Activated CD4-positive, alpha-beta T cell treated with anti-CD3 and anti-CD28 coated beads for 36 hours (primary cell): ENCODE results near the gene STK4. TPM values are rescaled to one million over a fixed set of nuclear protein-coding genes. Genes with fewer than 3 reads are reported as not detected.

Experiments
- ATAC-seq: fragments of 200-7000 bp; cut with Tn5 transposase; one replicate; pipeline ENCODE4 v1.10.0; 2021; ENCODE audit warnings: mild to moderate bottlenecking, moderate library complexity
- CTCF ChIA-PET: fragments of 350-600 bp; sonication (Branson Sonifier 250); formaldehyde crosslinking; loops from one replicate; lab custom pipeline; 2021; ENCODE audit warnings: antibody characterized with exemption; lab: Charles Lee
- POLR2A ChIA-PET: fragments of 350-600 bp; sonication (Branson Sonifier 250); formaldehyde crosslinking; loops from one replicate; lab custom pipeline; 2021; ENCODE audit warnings: antibody characterized with exemption, inconsistent platforms; lab: Charles Lee
- DNase-seq: peaks from one replicate; pipeline ENCODE4 v3.0.0-alpha.2; 2020
- H3K27ac Mint-ChIP-seq: one replicate; pipeline ENCODE4 v1.8.0; 2021; ENCODE audit warnings: mixed read lengths
- H3K27me3 Mint-ChIP-seq: one replicate; pipeline ENCODE4 v1.8.0; 2021; ENCODE audit warnings: mixed read lengths
- H3K36me3 Mint-ChIP-seq: one replicate; pipeline ENCODE4 v1.8.0; 2021; ENCODE audit warnings: low read depth, mixed read lengths
- H3K4me1 Mint-ChIP-seq: one replicate; pipeline ENCODE4 v1.8.0; 2021; ENCODE audit warnings: mixed read lengths
- H3K4me3 Mint-ChIP-seq: one replicate; pipeline ENCODE4 v1.8.0; 2021; ENCODE audit warnings: mild to moderate bottlenecking, moderate library complexity, mixed read lengths
- H3K9me3 Mint-ChIP-seq: one replicate; pipeline ENCODE4 v1.8.0; 2021; ENCODE audit warnings: low read depth, mixed read lengths
- intact Hi-C, 2 experiments: fragments of 100-400 bp; cut with DNase I in 1 of 2; cut with micrococcal nuclease in 1 of 2; formaldehyde crosslinking; loops; one replicate each; pipeline versions ENCODE4 v1.14.2 to v1.15.1; 2022 to 2024; cut with DNase I, micrococcal nuclease
- total RNA-seq, 2 experiments: library from RNA; stranded (reverse); gene quantifications; one replicate each; pipeline ENCODE4 v1.2.3, GENCODE V29; 2021

Gene STK4
- total RNA-seq, 2 experiments from 2014 or later, result 156 to 164 TPM

GRCh38 chr20:45094201-45094600 is 127.9 kb downstream of the STK4 start:
- POLR2A ChIA-PET, result interaction anchor here (0.5 kb wide), 1 partner anchor 123 kb away, joined by 3 read pairs; no protein-coding TSS in a partner anchor

GRCh38 chr20:45094864-45095574 is 128.7 kb downstream of the STK4 start:
- peaks cover 2% of the 10 kb centered on the region for H3K36me3 Mint-ChIP-seq
- H3K4me3 Mint-ChIP-seq, result no peak overlapping the region
- H3K27ac Mint-ChIP-seq, result no peak overlapping the region
- ChIA-PET CTCF (interaction anchor here (0.5 to 7.8 kb wide), 34 partner anchors 10 to 412 kb away, joined by 3 to 136 read pairs (median 10); partner anchors contain the start of genes PABPC1L and PIGT), POLR2A (interaction anchor here (0.6 to 1.9 kb wide), 4 partner anchors 46 to 137 kb away, joined by 3 to 8 read pairs (median 5); no protein-coding TSS in a partner anchor)
- no peak for DNase-seq
- peaks cover 7% of the 10 kb centered on the region for H3K4me1 Mint-ChIP-seq
- H3K27me3 Mint-ChIP-seq, result peaks cover 24% of the 10 kb centered on the region
- no peaks in the 10 kb centered on the region for H3K9me3 Mint-ChIP-seq
- intact Hi-C loops, result loop anchor here (1.0 to 10.0 kb wide), 7 partner anchors 51 to 410 kb away; partner anchors contain the start of genes KCNK15 (in 1 of the 2) and STK4 (in 1 of the 2)
- ATAC-seq, result no peak

More at GRCh38 chr20:45094201-45094600, 127.9 kb downstream of the STK4 start:
- Mint-ChIP-seq H3K4me3 (no peak overlapping the region), H3K27me3 (peaks cover 17% of the 10 kb centered on the region), H3K9me3 (no peaks in the 10 kb centered on the region), H3K36me3 (peaks cover 2% of the 10 kb centered on the region), H3K4me1 (peaks cover 7% of the 10 kb centered on the region), H3K27ac (no peak overlapping the region)
- DNase-seq, result no peak
- no peak for ATAC-seq
- CTCF ChIA-PET, result interaction anchor here (0.6 to 7.8 kb wide), 9 partner anchors 15 to 177 kb away, joined by 3 to 136 read pairs (median 23); no protein-coding TSS in a partner anchor
- intact Hi-C loops, result loop anchor here in 1 of 2 experiments (10.0 kb wide), 1 partner anchor 409 kb away; no protein-coding TSS in a partner anchor

- Mint-ChIP-seq H3K27me3 (peaks cover 30% of the 10 kb centered on the region), H3K27ac (no peak overlapping the region), H3K4me1 (peaks cover 11% of the 10 kb centered on the region), H3K36me3 (peaks cover 2% of the 10 kb centered on the region), H3K9me3 (no peaks in the 10 kb centered on the region), H3K4me3 (no peak overlapping the region)
- intact Hi-C loops, result loop anchor here (1.0 to 10.0 kb wide), 8 partner anchors 52 to 411 kb away; partner anchors contain the start of genes KCNK15 (in 1 of the 2) and STK4 (in 1 of the 2)
- DNase-seq (peak; percentile 76), ATAC-seq (peak; percentile 44)
- ChIA-PET CTCF (interaction anchor here (0.6 to 7.8 kb wide), 40 partner anchors 10 to 413 kb away, joined by 3 to 136 read pairs (median 5); partner anchors contain the start of genes PABPC1L and PIGT), POLR2A (interaction anchor here (0.7 to 1.9 kb wide), 3 partner anchors 46 to 138 kb away, joined by 3 to 7 read pairs (median 3); no protein-coding TSS in a partner anchor)
Measured at GRCh38 chr20:45095805-45096238, 129.5 kb downstream of the STK4 start.

DNA sequence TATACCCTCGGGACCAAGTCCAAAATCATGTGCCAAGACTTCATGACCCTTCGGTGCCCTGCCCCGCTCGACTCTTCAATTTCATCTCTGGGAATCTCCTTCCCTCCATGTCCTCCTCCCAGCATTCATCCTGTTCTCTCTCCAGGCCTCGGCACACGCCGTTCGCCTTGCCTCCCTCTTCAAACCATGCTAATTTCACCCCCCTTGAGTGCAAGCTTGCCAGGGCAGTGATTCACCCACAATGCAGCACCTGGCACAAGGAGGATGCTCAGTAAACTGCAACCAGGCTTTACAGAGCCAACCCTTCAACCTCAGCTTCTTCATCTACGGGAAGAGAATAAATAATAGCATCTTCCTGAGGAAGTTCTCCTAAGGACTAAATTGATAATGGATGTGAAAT is 130.5 kb downstream of the STK4 start:
- H3K9me3 Mint-ChIP-seq, result no peaks in the 10 kb centered on the region
- peaks cover 15% of the 10 kb centered on the region for H3K4me1 Mint-ChIP-seq
- H3K27ac Mint-ChIP-seq, result no peak overlapping the region
- no peaks in the 10 kb centered on the region for H3K36me3 Mint-ChIP-seq
- intact Hi-C loops, result loop anchor here (1.0 to 10.0 kb wide), 7 partner anchors 52 to 412 kb away; partner anchors contain the start of genes KCNK15 (in 1 of the 2) and STK4 (in 1 of the 2)
- ChIA-PET POLR2A (interaction anchor here (0.7 to 1.9 kb wide), 2 partner anchors 47 to 53 kb away, joined by 3 to 7 read pairs; no protein-coding TSS in a partner anchor), CTCF (interaction anchor here (0.6 to 7.8 kb wide), 27 partner anchors 9 to 513 kb away, joined by 3 to 136 read pairs (median 14); partner anchors contain the start of gene PABPC1L)
- ATAC-seq (no peak), DNase-seq (no peak)
- peaks cover 36% of the 10 kb centered on the region for H3K27me3 Mint-ChIP-seq
- no peak overlapping the region for H3K4me3 Mint-ChIP-seq

GRCh38 chr20:45097485-45098102 is 131.3 kb downstream of the STK4 start:
- peak; percentile 75 for ATAC-seq
- intact Hi-C loops, result loop anchor here (1.0 to 10.0 kb wide), 8 partner anchors 15 to 413 kb away; partner anchors contain the start of genes KCNK15 (in 1 of the 2) and STK4 (in 1 of the 2)
- H3K4me1 Mint-ChIP-seq, result peaks cover 15% of the 10 kb centered on the region
- peak; percentile 79 for DNase-seq
- no peaks in the 10 kb centered on the region for H3K9me3 Mint-ChIP-seq
- POLR2A ChIA-PET, result interaction anchor here (1.1 kb wide), 1 partner anchor 23 kb away, joined by 5 read pairs; no protein-coding TSS in a partner anchor
- peaks cover 36% of the 10 kb centered on the region for H3K27me3 Mint-ChIP-seq
- CTCF ChIA-PET, result interaction anchor here (0.5 to 7.8 kb wide), 22 partner anchors 9 to 195 kb away, joined by 3 to 136 read pairs (median 9); partner anchors contain the start of gene PABPC1L
- H3K4me3 Mint-ChIP-seq, result peak overlapping the region; percentile 46
- H3K36me3 Mint-ChIP-seq, result no peaks in the 10 kb centered on the region
- no peak overlapping the region for H3K27ac Mint-ChIP-seq

DNA sequence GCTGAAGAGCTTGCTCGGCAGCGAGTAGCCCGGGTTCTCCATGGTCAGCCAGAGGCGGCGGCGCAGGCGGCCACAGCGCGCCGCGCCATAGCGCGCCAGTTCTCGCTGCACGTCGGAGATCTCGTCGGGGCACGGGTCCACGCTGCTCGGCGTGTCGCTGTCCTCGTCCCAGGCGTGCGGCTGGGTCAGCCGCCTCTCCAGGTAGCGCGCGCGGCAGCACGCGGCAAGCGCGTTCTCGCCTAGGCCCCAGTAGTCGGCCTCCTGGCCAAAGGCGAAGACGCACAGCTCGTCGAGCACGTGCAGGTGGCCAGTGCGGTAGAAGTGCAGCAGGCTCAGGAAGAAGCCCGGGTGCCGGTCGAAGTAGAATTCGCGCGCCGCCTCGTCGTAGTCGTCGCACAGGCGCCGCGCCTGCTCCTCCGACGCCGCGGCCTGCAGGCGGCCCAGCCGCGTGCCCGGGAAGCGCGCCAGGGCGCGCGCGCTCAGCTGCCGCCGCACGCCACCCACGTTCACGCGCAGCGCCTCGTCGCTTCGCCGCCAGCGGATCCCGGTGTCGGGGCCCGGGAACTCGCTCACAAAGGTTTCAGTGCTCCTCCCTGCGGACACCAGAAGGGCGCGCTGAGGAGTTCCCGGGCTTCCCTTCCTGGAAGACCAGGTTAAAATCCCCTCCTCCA is 131.9 kb downstream of the STK4 start:
- peaks cover 36% of the 10 kb centered on the region for H3K27me3 Mint-ChIP-seq
- no peaks in the 10 kb centered on the region for H3K9me3 Mint-ChIP-seq
- peaks cover 15% of the 10 kb centered on the region for H3K4me1 Mint-ChIP-seq
- intact Hi-C loops, result loop anchor here (1.0 to 10.0 kb wide), 5 partner anchors 14 to 413 kb away; partner anchors contain the start of genes KCNK15 (in 1 of the 2) and STK4 (in 1 of the 2)
- POLR2A ChIA-PET, result interaction anchor here (1.1 kb wide), 1 partner anchor 22 kb away, joined by 5 read pairs; no protein-coding TSS in a partner anchor
- H3K36me3 Mint-ChIP-seq, result no peaks in the 10 kb centered on the region
- ATAC-seq (peak; percentile 31), DNase-seq (peak; percentile 67)
- H3K27ac Mint-ChIP-seq, result no peak overlapping the region
- peak overlapping the region; percentile 36 for H3K4me3 Mint-ChIP-seq
- CTCF ChIA-PET, result interaction anchor here (0.6 to 7.8 kb wide), 15 partner anchors 8 to 214 kb away, joined by 3 to 136 read pairs (median 13); no protein-coding TSS in a partner anchor

- DNase-seq, result no peak
- no peak within 1 kb of the TSS for H3K4me3 Mint-ChIP-seq
Measured at GRCh38 chr20:45100563-45101245, 134.4 kb downstream of the STK4 start, which contains the start of gene KCNS1. Gene KCNS1 (minus strand): TSS chr20:45101127. CDS start chr20:45099236, 1,891 bp downstream.

GRCh38 chr20:45101333-45101850 is 135.1 kb downstream of the STK4 start:
- POLR2A ChIA-PET, result no interaction called here
- H3K36me3 Mint-ChIP-seq, result no peaks in the 10 kb centered on the region
- no peak overlapping the region for H3K27ac Mint-ChIP-seq
- H3K4me3 Mint-ChIP-seq, result no peak overlapping the region
- H3K9me3 Mint-ChIP-seq, result no peaks in the 10 kb centered on the region
- intact Hi-C loops, result no loop called here
- CTCF ChIA-PET, result interaction anchor here (0.8 to 2.1 kb wide), 3 partner anchors 9 to 38 kb away, joined by 3 to 8 read pairs (median 4); no protein-coding TSS in a partner anchor
- ATAC-seq (no peak), DNase-seq (no peak)
- H3K27me3 Mint-ChIP-seq, result peaks cover 35% of the 10 kb centered on the region
- H3K4me1 Mint-ChIP-seq, result peaks cover 15% of the 10 kb centered on the region

More at GRCh38 chr20:45100563-45101245, 134.4 kb downstream of the STK4 start, which contains the start of gene KCNS1:
- no peaks in the 10 kb centered on the region for H3K36me3 Mint-ChIP-seq
- no peaks in the 10 kb centered on the region for H3K9me3 Mint-ChIP-seq
- no peak within 1 kb of the TSS for H3K27ac Mint-ChIP-seq
- ChIA-PET CTCF (interaction anchor here (0.7 to 5.8 kb wide), 8 partner anchors 9 to 192 kb away, joined by 3 to 45 read pairs (median 4); no protein-coding TSS in a partner anchor), POLR2A (no interaction called here)
- peaks cover 36% of the 10 kb centered on the region for H3K27me3 Mint-ChIP-seq
- ATAC-seq, result no peak
- intact Hi-C loops, result no loop called here
- H3K4me1 Mint-ChIP-seq, result peaks cover 15% of the 10 kb centered on the region

DNA sequence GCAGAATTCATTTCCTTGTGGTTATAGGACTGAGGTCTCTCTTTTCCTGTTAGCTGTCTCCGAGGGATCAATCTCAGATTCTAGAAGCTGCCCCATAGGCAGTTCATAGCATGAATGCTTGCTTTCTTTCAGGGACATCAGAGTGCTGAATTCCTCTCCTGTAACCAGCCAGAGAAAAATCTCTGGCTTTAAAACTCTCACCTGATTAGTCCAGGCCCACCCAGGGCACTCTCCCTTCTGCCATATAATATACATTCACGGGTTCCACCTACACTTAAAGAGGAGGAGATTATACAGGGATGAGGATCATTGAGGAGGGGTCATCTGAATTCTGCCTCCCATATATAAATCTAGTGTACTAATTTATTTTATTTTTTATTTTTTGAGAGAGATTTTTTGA is 136.8 kb downstream of the STK4 start:
- POLR2A ChIA-PET, result no interaction called here
- Mint-ChIP-seq H3K4me3 (no peak overlapping the region), H3K27ac (no peak overlapping the region), H3K36me3 (no peaks in the 10 kb centered on the region), H3K27me3 (peaks cover 26% of the 10 kb centered on the region), H3K4me1 (peaks cover 10% of the 10 kb centered on the region), H3K9me3 (no peaks in the 10 kb centered on the region)
- ATAC-seq (no peak), DNase-seq (no peak)
- intact Hi-C loops, result no loop called here
- CTCF ChIA-PET, result interaction anchor here (2.1 kb wide), 1 partner anchor 9 kb away, joined by 8 read pairs; no protein-coding TSS in a partner anchor
